Suppressor macrophage treated with lipopolysaccharide for 4 hours (primary cell): ENCODE measurements around the gene BCAS4.

Experiments
- DNase-seq: peaks from one replicate; pipeline ENCODE4 v3.0.0-alpha.2; 2020

The BCAS4 gene

GRCh38 chr20:50857348-50857747 is 62.5 kb downstream of the BCAS4 start:
- no peak for DNase-seq

- no peak for DNase-seq
These were observed 63.7 kb downstream of the BCAS4 start for GRCh38 chr20:50858525-50858924.

- DNase-seq = no peak
These were observed 64.3 kb downstream of the BCAS4 start for GRCh38 chr20:50859161-50859560.

GRCh38 chr20:50861012-50861411 is 66.2 kb downstream of the BCAS4 start:
- DNase-seq = no peak

GRCh38 chr20:50862546-50862945 is 67.7 kb downstream of the BCAS4 start:
- no peak for DNase-seq

- DNase-seq = no peak
These were observed 70.3 kb downstream of the BCAS4 start for GRCh38 chr20:50865114-50865513.

GRCh38 chr20:50865591-50865990 is 70.7 kb downstream of the BCAS4 start:
- no peak for DNase-seq

- no peak for DNase-seq
These were observed 71.3 kb downstream of the BCAS4 start for GRCh38 chr20:50866036-50866685.

GRCh38 chr20:50866831-50867230 is 72.0 kb downstream of the BCAS4 start:
- DNase-seq = no peak

GRCh38 chr20:50867805-50868204 is 72.9 kb downstream of the BCAS4 start:
- DNase-seq = no peak

- no peak for DNase-seq
These were observed 73.9 kb downstream of the BCAS4 start for GRCh38 chr20:50868509-50869495.

- DNase-seq = no peak
These were observed 75.8 kb downstream of the BCAS4 start for GRCh38 chr20:50870561-50871161.

- no peak for DNase-seq
These were observed 77.9 kb downstream of the BCAS4 start for GRCh38 chr20:50872560-50873425.

- no peak for DNase-seq
These were observed 78.7 kb downstream of the BCAS4 start for GRCh38 chr20:50873585-50873984.

- DNase-seq = no peak
These were observed 79.4 kb downstream of the BCAS4 start for GRCh38 chr20:50874111-50874757.

GRCh38 chr20:50874758-50875665 is 80.2 kb downstream of the BCAS4 start:
- DNase-seq = no peak

- no peak for DNase-seq
These were observed 81.3 kb downstream of the BCAS4 start for GRCh38 chr20:50876063-50876685.

- no peak for DNase-seq
These were observed 82.0 kb downstream of the BCAS4 start for GRCh38 chr20:50876816-50877215.

- DNase-seq = no peak
These were observed 82.4 kb downstream of the BCAS4 start for GRCh38 chr20:50877232-50877743.
